Cardiac muscle cell (in vitro differentiated cells and primary cell): ENCODE measurements around the gene RCE1. TPM values are rescaled to one million over a fixed set of nuclear protein-coding genes. Genes with fewer than 3 reads are reported as not detected.

ENCODE experiments used
- DNase-seq, 2 donors: peaks; one replicate each; pipeline versions ENCODE4 v3.0.0 to v3.0.0-alpha.2; 2010 to 2017; ENCODE audit warnings: low read depth in 1 of 2, low spot score in 1 of 2
- H3K27ac ChIP-seq: fragments of 200-600 bp; sonication (generic); 2 replicates; pipeline ENCODE4 v1.5.1; 2016
- H3K27me3 ChIP-seq: fragments of 200-600 bp; sonication (generic); 2 replicates; pipeline ENCODE4 v1.6.0; 2016; ENCODE audit warnings: control low read depth
- H3K36me3 ChIP-seq: fragments of 200-600 bp; sonication (generic); 2 replicates; pipeline ENCODE4 v1.5.1; 2016; ENCODE audit warnings: control low read depth
- H3K4me1 ChIP-seq: fragments of 200-600 bp; sonication (generic); 2 replicates; pipeline ENCODE4 v1.8.1; 2017; ENCODE audit warnings: low read depth, mild to moderate bottlenecking, mixed run types
- H3K4me3 ChIP-seq: fragments of 200-600 bp; sonication (generic); 2 replicates; pipeline ENCODE4 v1.5.1; 2016; ENCODE audit warnings: mild to moderate bottlenecking
- H3K9me3 ChIP-seq: fragments of 200-600 bp; sonication (generic); 2 replicates; pipeline ENCODE4 v1.5.1; 2017; ENCODE audit warnings: low read depth, mild to moderate bottlenecking, control low read depth
- polyA plus RNA-seq: library from polyadenylated mRNA; unstranded; fragments of >200 nt; fragmentation: Nextera tagmentation; extraction: Ambion mirVana; gene quantifications from 2 replicates; pipeline ENCODE4 v1.2.1, GENCODE V29; 2016
- total RNA-seq: library from RNA; depleted of rRNA; stranded (reverse); fragments of >200 nt; gene quantifications from 2 replicates; pipeline ENCODE4 v1.2.3, GENCODE V29; 2016
- TF ChIP-seq, protein P1 (sequence below): IDR thresholded peaks from 2 replicates; pipeline ENCODE4 v1.5.1; 2012; ENCODE audit warnings: low read depth, mild to moderate bottlenecking, low read length

The RCE1 gene
- total and polyA plus RNA-seq, 2 experiments from 2014 or later = 19.9 to 24.4 TPM

DNA sequence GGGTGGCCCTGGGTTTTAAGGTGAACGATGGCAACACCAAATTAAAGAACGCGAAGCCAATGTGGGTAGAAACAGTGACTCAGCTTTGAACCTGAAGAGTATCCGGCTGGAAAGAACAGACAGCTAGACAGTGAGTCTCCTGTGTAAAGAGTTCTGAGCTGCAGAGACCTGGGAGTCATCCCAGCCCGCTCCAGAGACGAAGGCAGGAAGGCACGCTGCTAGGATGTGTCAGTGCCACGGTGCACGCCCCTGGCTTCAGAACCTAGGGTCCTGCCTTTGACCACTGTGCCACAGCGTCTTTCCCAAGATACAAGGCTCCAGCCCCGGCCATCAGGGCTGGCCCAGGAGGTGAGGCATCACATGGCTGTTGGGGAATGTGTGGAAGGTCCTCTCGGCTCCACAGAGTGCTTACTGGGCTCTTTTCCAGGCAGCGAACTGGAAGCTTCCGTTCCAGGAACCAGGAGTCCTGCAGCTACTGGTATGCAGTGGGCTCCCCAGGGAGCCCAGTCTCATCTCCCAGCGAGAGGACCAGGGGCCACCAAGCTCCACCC is 43.5 kb downstream of the RCE1 start:
- no peak overlapping the region for H3K4me3 ChIP-seq
- H3K4me1 ChIP-seq = peaks cover 24% of the 10 kb centered on the region
- no peaks in the 10 kb centered on the region for H3K36me3 ChIP-seq
- no peak overlapping the region for H3K27ac ChIP-seq
- DNase-seq = peak in 1 of 2 donors; percentile 88
- H3K27me3 ChIP-seq = no peaks in the 10 kb centered on the region
- H3K9me3 ChIP-seq = no peaks in the 10 kb centered on the region
- TF ChIP-seq, protein P1, sequence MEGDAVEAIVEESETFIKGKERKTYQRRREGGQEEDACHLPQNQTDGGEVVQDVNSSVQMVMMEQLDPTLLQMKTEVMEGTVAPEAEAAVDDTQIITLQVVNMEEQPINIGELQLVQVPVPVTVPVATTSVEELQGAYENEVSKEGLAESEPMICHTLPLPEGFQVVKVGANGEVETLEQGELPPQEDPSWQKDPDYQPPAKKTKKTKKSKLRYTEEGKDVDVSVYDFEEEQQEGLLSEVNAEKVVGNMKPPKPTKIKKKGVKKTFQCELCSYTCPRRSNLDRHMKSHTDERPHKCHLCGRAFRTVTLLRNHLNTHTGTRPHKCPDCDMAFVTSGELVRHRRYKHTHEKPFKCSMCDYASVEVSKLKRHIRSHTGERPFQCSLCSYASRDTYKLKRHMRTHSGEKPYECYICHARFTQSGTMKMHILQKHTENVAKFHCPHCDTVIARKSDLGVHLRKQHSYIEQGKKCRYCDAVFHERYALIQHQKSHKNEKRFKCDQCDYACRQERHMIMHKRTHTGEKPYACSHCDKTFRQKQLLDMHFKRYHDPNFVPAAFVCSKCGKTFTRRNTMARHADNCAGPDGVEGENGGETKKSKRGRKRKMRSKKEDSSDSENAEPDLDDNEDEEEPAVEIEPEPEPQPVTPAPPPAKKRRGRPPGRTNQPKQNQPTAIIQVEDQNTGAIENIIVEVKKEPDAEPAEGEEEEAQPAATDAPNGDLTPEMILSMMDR = no peak

DNA sequence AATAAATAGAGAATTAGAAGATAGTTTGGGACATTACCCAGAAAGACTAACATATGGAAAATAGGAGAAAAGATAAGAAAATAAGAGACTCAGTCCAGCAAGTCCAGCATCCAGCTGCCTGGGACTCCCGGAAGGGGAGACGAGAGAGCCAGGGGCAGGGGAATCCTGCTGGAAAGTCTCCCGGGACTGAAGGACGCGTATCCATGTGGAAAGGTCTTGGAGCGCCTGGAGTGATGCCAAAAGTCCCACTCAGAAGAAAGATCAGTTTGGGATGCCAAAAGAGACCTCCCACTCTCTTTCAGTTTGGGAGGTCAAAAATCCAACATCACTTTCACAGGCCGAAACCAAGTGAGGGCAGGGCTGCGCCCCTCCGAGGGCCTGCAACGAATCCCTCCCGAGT is 44.3 kb downstream of the RCE1 start:
- H3K27ac ChIP-seq = no peak overlapping the region
- no peak overlapping the region for H3K4me3 ChIP-seq
- H3K27me3 ChIP-seq = no peaks in the 10 kb centered on the region
- no peaks in the 10 kb centered on the region for H3K9me3 ChIP-seq
- no peaks in the 10 kb centered on the region for H3K36me3 ChIP-seq
- DNase-seq = peak in 1 of 2 donors; percentile 41
- TF ChIP-seq, protein P1 = no peak
- H3K4me1 ChIP-seq = peaks cover 18% of the 10 kb centered on the region

DNA sequence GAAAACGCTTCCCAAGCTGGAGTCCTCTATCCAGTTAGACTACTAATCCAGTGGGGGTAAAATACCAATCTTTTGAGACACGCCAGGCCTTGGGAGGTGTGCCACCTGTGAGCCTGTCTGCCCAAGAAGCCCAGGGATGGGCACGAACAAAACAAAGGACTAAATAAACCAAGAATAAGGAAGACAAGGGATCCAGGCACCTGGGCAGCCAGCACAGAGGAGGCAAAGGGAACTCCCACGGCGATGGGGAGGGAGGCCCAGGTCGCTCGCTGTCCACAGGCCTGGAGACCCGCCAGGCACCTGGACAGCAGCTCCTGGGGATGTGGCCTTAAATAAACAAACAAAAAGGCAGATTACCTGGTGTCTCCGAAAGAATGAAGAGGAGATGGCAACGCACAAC is 45.0 kb downstream of the RCE1 start:
- H3K27me3 ChIP-seq = no peaks in the 10 kb centered on the region
- TF ChIP-seq, protein P1 = no peak
- no peak for DNase-seq

DNA sequence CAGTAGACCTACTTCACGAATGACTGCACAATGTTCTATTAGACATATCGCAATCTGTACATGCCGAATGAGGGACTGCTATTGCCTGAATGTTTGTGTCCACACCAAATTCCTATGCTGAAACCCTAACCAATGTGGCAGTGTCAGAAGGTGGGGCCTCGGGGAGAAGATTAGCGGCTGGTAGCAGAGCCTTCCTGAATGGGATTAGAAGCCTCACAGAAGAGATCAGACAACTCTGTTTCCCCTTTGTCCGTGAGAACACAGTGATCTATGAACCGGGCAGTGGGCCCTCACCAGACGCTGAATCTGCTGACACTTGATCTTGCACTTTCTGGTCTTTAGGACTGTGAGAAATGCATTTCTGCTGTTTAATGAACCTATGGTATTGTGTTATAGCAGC is 46.7 kb downstream of the RCE1 start:
- TF ChIP-seq, protein P1 = no peak
- Histone ChIP-seq H3K9me3 (no peaks in the 10 kb centered on the region), H3K27ac (no peak overlapping the region), H3K4me3 (no peak overlapping the region), H3K36me3 (no peaks in the 10 kb centered on the region), H3K4me1 (peaks cover 8% of the 10 kb centered on the region), H3K27me3 (no peaks in the 10 kb centered on the region)
- peak in 1 of 2 donors; percentile 15 for DNase-seq

More for the DNA sequence above, 45.0 kb downstream of the RCE1 start:
- Histone ChIP-seq H3K36me3 (no peaks in the 10 kb centered on the region), H3K9me3 (no peaks in the 10 kb centered on the region), H3K4me3 (no peak overlapping the region), H3K4me1 (peaks cover 12% of the 10 kb centered on the region), H3K27ac (no peak overlapping the region)

DNA sequence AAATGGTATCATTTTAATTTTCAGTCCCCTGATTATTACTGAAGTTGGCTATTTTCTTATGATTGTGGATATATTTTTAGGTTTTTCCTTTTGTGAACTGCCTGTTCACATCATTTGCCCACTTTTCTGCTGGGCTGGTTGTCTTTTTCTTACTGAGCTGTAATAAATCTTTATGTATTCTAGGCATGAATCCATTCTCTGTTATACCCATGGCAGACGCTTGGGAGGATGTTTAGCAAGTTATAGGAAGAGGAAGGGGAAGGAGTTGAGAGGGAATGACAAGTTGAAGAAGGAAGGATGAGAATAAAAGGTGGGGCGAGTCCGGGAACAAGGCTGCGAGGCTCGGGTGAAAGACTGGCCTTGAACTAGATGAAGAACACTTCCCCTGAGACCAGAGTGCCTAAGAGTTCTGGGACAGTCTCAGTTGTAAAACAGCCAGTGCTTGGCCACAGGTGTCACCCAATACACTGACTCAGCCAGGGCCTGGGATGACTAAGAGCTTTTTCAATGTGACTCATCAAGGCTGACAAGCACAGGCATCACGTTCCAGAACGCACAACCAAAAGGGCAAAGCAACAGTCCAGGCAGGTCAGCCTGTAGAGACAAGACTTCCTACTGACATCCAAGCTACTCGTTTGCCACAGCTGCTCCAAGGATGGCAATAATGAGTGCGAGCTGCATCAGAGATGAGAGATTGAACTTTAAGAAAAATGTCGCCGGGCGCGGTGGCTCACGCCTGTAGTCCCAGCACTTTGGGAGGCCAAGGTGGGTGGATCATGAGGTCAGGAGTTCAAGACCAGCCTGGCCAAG is 48.8 kb downstream of the RCE1 start:
- Histone ChIP-seq H3K4me1 (no peaks in the 10 kb centered on the region), H3K36me3 (no peaks in the 10 kb centered on the region), H3K27ac (no peak overlapping the region), H3K4me3 (no peak overlapping the region), H3K9me3 (no peaks in the 10 kb centered on the region), H3K27me3 (no peaks in the 10 kb centered on the region)
- peak in 1 of 2 donors; percentile 85 for DNase-seq
- TF ChIP-seq, protein P1 = no peak
